ENCODE results near the gene ELK4. TPM values are rescaled to one million over a fixed set of nuclear protein-coding genes. Genes with fewer than 3 reads are reported as not detected.

The ELK4 gene
- total RNA-seq, 1 donor, result 30.2 TPM

GRCh38 chr1:205580923-205581180, 51.0 kb downstream of the ELK4 start:
- no peak for DNase-seq (ENCODE audit: low read depth)
- TF ChIP-seq CTCF (IDR thresholded peaks at IDR 0.05; ENCODE audit: insufficient read depth, low read depth, low read length), result no peak
- H3K4me3 ChIP-seq (ENCODE audit: low read depth, low read length), result no peak overlapping the region

GRCh38 chr1:205580140-205580922, 51.5 kb downstream of the ELK4 start:
- DNase-seq (ENCODE audit: low read depth), result no peak
- H3K4me3 ChIP-seq (ENCODE audit: low read depth, low read length), result no peak overlapping the region
- TF ChIP-seq CTCF (IDR thresholded peaks at IDR 0.05; ENCODE audit: insufficient read depth, low read depth, low read length), result no peak

GRCh38 chr1:205579711-205580110, 52.1 kb downstream of the ELK4 start:
- TF ChIP-seq CTCF (IDR thresholded peaks at IDR 0.05; ENCODE audit: insufficient read depth, low read depth, low read length), result no peak
- DNase-seq (ENCODE audit: low read depth), result no peak
- H3K4me3 ChIP-seq (ENCODE audit: low read depth, low read length), result no peak overlapping the region

- no peak for TF ChIP-seq CTCF (IDR thresholded peaks at IDR 0.05; ENCODE audit: insufficient read depth, low read depth, low read length)
These were observed 52.8 kb downstream of the ELK4 start for GRCh38 chr1:205578780-205579571.

GRCh38 chr1:205577874-205578658, 53.7 kb downstream of the ELK4 start:
- no peak for DNase-seq (ENCODE audit: low read depth)
- no peak overlapping the region for H3K4me3 ChIP-seq (ENCODE audit: low read depth, low read length)
- no peak for TF ChIP-seq CTCF (IDR thresholded peaks at IDR 0.05; ENCODE audit: insufficient read depth, low read depth, low read length)

More at GRCh38 chr1:205578780-205579571, 52.8 kb downstream of the ELK4 start:
- H3K4me3 ChIP-seq (ENCODE audit: low read depth, low read length), result no peak overlapping the region
- DNase-seq (ENCODE audit: low read depth), result no peak

GRCh38 chr1:205576805-205577761, 54.7 kb downstream of the ELK4 start:
- no peak for TF ChIP-seq CTCF (IDR thresholded peaks at IDR 0.05; ENCODE audit: insufficient read depth, low read depth, low read length)
- no peak overlapping the region for H3K4me3 ChIP-seq (ENCODE audit: low read depth, low read length)
- no peak for DNase-seq (ENCODE audit: low read depth)
